ENCODE results near the gene RRP1B. TPM values are rescaled to one million over a fixed set of nuclear protein-coding genes. Genes with fewer than 3 reads are reported as not detected.

RRP1B gene
- total RNA-seq, 1 experiment from 2014 or later: 30.7 TPM

DNA sequence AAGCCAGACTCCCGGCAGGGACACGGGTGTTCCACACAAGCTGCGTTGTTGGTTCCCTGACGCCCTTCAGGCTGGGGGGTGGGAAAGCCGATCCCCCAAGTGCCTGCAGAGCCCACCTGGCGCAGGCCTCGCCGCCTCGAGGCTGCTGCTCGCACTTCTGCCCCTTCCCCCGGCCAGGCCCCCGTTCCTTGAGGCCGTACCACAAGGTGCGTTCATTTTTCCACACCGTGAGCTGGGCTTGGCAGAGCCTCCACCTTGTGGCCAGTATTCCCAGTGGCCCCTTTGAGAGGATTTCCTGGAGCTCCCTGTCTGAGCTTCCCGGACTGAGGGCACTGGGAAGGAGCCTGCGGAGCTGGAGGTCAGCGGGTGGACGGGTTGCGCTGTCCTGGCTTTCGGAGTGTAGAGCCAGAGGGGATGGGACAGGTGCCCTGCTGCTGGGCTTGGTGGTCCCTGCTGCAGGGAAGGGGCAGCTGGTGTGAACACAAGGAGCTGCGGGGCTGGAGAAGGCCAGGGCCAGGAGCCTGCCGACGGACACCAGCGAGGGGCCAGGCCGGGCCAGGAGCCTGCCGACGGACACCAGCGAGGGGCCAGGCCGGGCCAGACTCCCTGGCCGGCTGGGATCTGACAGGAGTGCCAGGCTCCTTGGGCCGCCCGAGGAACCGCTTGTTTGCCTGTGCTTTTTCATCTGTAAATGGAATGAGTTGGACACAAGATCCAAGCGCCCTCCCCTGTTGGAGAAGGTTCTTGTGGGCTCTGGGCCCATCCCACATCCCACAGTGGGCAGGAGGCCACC lies 78.0 kb downstream of the RRP1B start:
- DNase-seq (ENCODE audit: low read depth, low spot score) (no peak), ATAC-seq (no peak)
- Histone ChIP-seq H3K36me3 (ENCODE audit: control insufficient read depth, insufficient read depth, low read length) (no peaks in the 10 kb centered on the region), H3K9me3 (ENCODE audit: control insufficient read depth, insufficient read depth, low read depth, low read length) (no peaks in the 10 kb centered on the region), H3K4me1 (ENCODE audit: control insufficient read depth, insufficient read depth, low read length) (peaks cover 45% of the 10 kb centered on the region), H3K27me3 (ENCODE audit: control insufficient read depth, insufficient read depth, low read length) (no peaks in the 10 kb centered on the region), H3K4me3 (ENCODE audit: low read depth in 2 of 2, low read length in 2 of 2) (no peak overlapping the region), H3K27ac (ENCODE audit: low read length) (peak overlapping the region; percentile 69)
- ChIA-PET POLR2A (no interaction called here), CTCF (interaction anchor here (1.1 kb wide), 1 partner anchor 12 kb away, joined by 9 read pairs; no protein-coding TSS in a partner anchor)
- TF ChIP-seq SIN3A (IDR thresholded peaks at IDR 0.05; ENCODE audit: borderline replicate concordance, insufficient read depth, low read depth, low read length): no peak
- intact Hi-C loops (cut with micrococcal nuclease; ENCODE audit: unreplicated experiment) (no loop called here), in situ Hi-C loops (cut with HindIII; ENCODE audit: low pct_unique_long_range_greater_than_20kb, low sequenced_read_pairs) (no loop called here)
- no TSS peak for BruUV-seq (replicated peaks)

DNA sequence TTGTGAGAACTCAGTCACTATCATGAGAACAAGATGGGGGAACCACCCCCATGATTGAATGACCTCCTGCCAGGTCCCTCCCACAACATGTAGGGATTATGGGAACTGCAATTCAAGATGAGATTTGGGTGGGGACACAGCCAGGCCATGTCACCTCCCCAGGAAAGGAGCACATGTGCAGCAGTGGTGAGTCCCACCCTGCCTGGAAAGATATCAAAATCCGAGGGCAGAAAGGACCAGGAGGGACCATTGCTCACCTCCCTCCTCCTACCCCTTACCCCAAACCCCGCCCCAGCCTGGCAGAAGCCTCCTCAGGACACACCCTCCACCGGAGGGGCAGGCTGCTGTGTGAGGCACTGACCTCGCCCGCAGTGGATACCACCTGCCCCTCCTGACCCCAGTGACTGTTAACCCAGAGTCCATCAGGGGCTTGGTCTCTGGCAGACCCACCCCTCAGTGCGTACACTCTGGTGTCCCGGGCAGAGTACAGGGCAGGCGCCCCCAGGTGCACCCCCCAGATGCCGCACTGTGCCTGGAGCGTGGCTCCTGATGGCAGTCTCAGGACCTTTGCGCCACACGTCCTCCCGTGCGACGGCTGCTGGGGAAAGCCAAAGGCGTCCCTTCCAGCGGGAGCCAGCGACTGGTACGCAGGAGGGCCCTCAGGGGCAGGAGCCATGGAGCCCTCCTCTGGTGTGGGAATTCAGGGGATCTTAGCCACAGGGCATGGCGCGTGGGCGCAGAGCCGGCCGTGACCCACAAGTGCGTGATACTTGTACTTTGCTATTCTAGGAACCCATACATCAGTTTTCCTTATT lies 80.5 kb downstream of the RRP1B start:
- no peaks in the 10 kb centered on the region for H3K27me3 ChIP-seq (ENCODE audit: control insufficient read depth, insufficient read depth, low read length)
- CTCF ChIA-PET: no interaction called here
- H3K4me3 ChIP-seq (ENCODE audit: low read depth in 2 of 2, low read length in 2 of 2): no peak overlapping the region
- in situ Hi-C loops (cut with HindIII; ENCODE audit: low pct_unique_long_range_greater_than_20kb, low sequenced_read_pairs): no loop called here
- no peak for DNase-seq (ENCODE audit: low read depth, low spot score)
- BruUV-seq (replicated peaks): no TSS peak
- no peak overlapping the region for H3K27ac ChIP-seq (ENCODE audit: low read length)
- H3K9me3 ChIP-seq (ENCODE audit: control insufficient read depth, insufficient read depth, low read depth, low read length): no peaks in the 10 kb centered on the region
- intact Hi-C loops (cut with micrococcal nuclease; ENCODE audit: unreplicated experiment): no loop called here
- POLR2A ChIA-PET: no interaction called here
- H3K36me3 ChIP-seq (ENCODE audit: control insufficient read depth, insufficient read depth, low read length): no peaks in the 10 kb centered on the region
- ATAC-seq: peak; percentile 53
- H3K4me1 ChIP-seq (ENCODE audit: control insufficient read depth, insufficient read depth, low read length): peaks cover 24% of the 10 kb centered on the region
- TF ChIP-seq, protein P1, sequence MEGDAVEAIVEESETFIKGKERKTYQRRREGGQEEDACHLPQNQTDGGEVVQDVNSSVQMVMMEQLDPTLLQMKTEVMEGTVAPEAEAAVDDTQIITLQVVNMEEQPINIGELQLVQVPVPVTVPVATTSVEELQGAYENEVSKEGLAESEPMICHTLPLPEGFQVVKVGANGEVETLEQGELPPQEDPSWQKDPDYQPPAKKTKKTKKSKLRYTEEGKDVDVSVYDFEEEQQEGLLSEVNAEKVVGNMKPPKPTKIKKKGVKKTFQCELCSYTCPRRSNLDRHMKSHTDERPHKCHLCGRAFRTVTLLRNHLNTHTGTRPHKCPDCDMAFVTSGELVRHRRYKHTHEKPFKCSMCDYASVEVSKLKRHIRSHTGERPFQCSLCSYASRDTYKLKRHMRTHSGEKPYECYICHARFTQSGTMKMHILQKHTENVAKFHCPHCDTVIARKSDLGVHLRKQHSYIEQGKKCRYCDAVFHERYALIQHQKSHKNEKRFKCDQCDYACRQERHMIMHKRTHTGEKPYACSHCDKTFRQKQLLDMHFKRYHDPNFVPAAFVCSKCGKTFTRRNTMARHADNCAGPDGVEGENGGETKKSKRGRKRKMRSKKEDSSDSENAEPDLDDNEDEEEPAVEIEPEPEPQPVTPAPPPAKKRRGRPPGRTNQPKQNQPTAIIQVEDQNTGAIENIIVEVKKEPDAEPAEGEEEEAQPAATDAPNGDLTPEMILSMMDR (IDR thresholded peaks at IDR 0.05): no peak
- TF ChIP-seq SIN3A (IDR thresholded peaks at IDR 0.05; ENCODE audit: borderline replicate concordance, insufficient read depth, low read depth, low read length): no peak

DNA sequence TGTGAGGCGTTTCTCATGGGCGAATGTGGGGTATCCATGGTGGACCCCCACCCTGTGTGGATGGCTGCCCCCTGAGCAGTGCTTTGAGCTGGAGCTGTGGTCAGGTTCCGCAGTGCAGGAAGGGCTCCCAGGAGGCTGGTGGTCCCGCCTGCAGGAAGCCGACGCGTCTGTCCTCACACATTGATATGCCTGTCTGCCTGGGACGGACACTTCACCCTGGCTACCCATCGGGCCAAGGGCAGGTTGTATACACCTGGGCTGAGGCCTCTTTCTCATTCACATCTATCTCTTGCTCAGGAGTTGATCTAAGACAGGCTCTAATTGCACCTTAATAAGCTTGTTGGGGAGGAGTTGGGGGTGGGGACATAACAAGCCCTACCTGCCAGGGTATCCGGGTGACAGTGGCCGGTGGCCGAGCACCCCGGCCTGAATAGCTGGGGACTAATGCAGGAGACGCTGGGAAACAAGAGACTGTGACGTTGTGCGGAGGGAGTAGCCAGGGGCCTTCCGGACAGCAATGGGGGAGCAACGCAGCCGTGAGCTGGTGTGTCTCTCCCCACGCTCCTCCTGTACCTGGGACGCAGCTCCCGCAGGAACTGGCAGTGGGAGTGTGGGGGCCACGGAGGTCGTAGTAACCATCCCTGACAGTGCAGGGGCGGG lies 81.3 kb downstream of the RRP1B start:
- no peaks in the 10 kb centered on the region for H3K36me3 ChIP-seq (ENCODE audit: control insufficient read depth, insufficient read depth, low read length)
- in situ Hi-C loops (cut with HindIII; ENCODE audit: low pct_unique_long_range_greater_than_20kb, low sequenced_read_pairs): no loop called here
- no peaks in the 10 kb centered on the region for H3K9me3 ChIP-seq (ENCODE audit: control insufficient read depth, insufficient read depth, low read depth, low read length)
- no peak overlapping the region for H3K4me3 ChIP-seq (ENCODE audit: low read depth in 2 of 2, low read length in 2 of 2)
- DNase-seq (ENCODE audit: low read depth, low spot score): no peak
- no peak for TF ChIP-seq SIN3A (IDR thresholded peaks at IDR 0.05; ENCODE audit: borderline replicate concordance, insufficient read depth, low read depth, low read length)
- TF ChIP-seq, protein P1 (IDR thresholded peaks at IDR 0.05): no peak
- ChIA-PET POLR2A (no interaction called here), CTCF (no interaction called here)
- H3K27me3 ChIP-seq (ENCODE audit: control insufficient read depth, insufficient read depth, low read length): no peaks in the 10 kb centered on the region
- intact Hi-C loops (cut with micrococcal nuclease; ENCODE audit: unreplicated experiment): no loop called here
- H3K27ac ChIP-seq (ENCODE audit: low read length): peak overlapping the region; percentile 59; the same call in 1 of the 2 replicates
- H3K4me1 ChIP-seq (ENCODE audit: control insufficient read depth, insufficient read depth, low read length): peaks cover 18% of the 10 kb centered on the region
- BruUV-seq (replicated peaks): no TSS peak
- peak; percentile 79 for ATAC-seq

Data from Panc1 (cell line).